Urothelium cell line (cell line): Measurements from ENCODE around the gene PSMG1.

Experiments used
- DNase-seq: peaks from one replicate; pipeline ENCODE4 v3.0.0; 2011; ENCODE audit warnings: low spot score, mixed read lengths
- FAIRE-seq: peaks from 2 replicates; lab custom pipeline; 2011; peaks lifted over from hg19 to GRCh38; lab: Jason Lieb, UNC

PSMG1 gene

DNA sequence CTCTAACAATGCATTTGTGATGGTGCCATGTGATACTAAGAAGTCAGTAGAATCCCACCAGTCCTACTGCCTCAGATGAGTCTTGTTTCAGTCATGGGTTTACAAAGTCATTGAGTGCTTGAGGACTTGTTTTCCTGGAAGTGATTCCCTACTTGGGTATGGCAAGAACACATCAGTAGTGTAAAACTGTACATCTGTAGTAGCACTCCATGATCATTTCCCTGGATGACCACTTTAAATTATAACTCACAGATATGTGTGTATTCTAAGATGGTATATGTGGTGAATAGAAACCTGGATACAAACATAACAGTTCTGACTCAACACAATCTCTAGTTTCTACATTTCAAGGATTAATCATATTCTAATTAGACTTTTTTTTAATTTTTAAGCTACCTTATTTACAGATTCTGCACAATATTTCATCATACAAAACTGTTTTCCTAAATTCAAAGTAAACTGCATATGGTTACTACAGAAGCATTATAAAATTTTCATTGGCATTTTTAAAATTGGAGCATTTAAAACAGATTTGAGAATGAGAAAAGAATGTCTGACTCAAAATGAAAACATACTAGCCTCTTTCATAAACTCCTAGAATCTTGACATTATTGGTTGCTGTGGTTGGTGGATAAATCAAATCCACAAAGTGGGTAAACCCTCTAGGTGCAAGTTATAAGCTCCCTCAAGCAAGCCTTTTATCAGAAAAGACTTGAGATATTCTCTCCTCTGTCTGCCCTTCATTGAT is 6.8 kb upstream of the PSMG1 start:
- FAIRE-seq: no peak
- DNase-seq: no peak

GRCh38 chr21:39188521-39189139 is 5.4 kb upstream of the PSMG1 start:
- FAIRE-seq (no peak), DNase-seq (no peak)

- DNase-seq: no peak
- FAIRE-seq: no peak
Observed at GRCh38 chr21:39187141-39187540, 3.9 kb upstream of the PSMG1 start.

GRCh38 chr21:39186676-39187075 is 3.4 kb upstream of the PSMG1 start:
- FAIRE-seq (no peak), DNase-seq (no peak)

DNA sequence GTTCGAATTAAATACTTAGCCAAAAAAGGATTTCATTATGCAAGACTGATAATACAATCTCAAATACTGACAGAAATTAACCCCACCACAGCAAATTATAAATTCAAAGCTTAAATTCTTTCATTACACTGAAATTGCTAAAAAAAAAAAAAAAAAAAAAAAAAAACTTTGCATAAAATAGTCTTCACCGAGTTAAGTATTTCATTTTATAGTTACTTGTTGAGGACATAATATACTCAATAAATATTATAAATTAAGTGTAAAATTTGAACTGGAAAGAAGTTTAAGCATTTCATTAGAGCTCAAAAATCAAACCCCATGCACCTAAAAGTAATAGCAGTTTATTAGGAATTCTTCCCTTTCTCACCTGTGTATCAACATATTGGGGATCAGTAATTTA is 1.9 kb upstream of the PSMG1 start:
- DNase-seq: no peak
- FAIRE-seq: no peak

DNA sequence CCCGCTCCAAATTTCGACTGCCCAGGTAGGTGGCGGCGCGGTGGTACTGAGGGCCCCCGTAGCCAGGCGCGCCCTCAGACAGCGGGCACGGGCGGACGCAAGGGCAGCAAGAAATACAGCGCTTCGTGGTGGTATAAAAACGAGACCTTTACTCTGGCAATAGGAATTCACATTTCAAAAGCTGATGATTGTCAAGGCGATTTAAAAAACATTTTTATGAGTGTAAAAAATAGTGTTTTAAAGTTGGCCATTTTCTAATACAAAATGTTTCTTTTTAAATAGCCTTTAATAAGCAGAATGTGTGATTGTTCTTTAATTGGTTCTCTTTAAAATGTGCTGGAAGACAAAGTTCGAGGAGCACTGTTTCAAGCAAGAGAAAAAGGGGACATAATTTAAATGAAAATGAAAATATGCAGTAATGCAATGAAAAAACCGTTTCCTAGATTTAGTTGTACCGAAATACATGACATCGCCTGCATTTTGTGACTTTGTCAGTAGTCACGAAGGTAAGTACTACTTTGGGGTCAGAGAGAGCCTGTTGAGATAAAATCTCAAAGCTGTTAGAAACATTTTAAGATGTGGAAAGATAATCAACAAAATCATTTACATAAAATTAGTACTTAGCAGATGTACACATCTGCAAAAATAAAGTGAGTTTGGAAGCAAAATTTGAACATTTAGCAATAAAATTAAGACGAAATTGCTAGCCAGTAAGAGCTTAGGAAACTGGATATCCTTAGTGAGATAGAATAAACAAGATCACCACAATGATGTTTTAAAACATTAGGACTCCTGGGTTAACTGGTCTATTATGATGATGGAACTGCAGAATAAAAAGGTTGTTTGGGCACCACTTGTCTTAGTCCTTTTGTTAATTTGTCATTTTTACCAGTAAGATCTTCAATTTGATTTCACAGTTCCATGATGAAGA is 1.1 kb upstream of the PSMG1 start:
- no peak for FAIRE-seq

GRCh38 chr21:39182484-39183271 is 573 bp downstream of the PSMG1 start:
- peak; percentile 1 for DNase-seq
- no peak for FAIRE-seq

More for the DNA sequence above, 1.1 kb upstream of the PSMG1 start:
- DNase-seq: no peak

GRCh38 chr21:39182016-39182415 is 1.2 kb downstream of the PSMG1 start:
- no peak for FAIRE-seq

DNA sequence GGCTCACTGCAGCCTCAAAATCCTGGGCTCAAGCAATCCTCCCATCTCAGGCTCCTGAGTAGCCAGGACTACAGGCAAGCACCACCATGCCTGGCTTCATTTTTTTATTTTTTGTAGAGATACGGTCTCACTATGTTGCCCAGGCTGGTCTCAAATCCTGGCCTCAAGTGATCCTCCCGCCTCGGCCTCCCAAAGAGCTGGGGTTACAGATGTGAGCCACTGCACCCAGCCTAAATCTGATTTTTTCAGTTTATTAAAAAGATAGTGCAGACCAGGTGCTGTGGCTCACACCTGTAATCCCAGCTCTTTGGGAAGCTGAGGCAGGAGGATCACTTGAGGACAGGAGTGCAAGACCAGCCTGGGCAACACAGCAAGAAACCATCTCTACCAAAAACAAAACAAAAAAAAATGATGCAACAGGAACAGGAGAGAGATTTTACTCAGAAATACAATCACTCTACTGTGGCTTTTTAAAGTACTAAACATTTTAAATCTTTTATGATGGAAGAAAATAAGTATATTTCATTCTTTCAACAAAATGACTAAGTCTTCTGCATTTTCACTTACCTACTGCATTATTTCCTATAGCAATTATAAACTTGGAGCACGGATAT is 1.9 kb downstream of the PSMG1 start:
- FAIRE-seq (no peak), DNase-seq (no peak)

More at GRCh38 chr21:39182016-39182415, 1.2 kb downstream of the PSMG1 start:
- DNase-seq: no peak

DNA sequence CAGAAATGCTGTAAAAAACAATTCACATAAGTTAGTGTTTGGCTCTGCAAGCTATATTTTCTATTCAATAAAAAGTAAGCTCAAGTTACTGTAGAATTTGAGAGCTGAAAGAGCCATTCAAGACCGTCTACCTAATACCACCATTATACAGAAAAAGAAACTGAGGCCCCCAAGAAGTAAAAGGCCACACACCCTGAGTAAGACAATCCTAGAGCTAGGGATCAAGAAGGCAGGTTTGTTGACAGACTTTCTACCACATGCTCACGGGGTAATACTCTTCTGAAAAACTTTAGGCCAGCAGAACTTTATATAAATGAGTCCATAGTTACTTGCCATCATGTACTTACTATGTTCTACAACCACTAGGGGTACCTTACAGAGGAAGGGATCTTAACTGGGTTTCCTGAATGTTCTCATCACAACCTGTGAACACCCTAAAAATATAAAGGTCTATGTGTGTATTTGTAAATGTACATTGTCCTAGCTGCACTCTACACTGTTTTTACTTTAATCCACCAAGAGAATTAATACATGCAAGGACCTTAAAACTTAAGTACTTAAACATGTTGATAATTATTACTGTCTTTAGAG is 2.7 kb downstream of the PSMG1 start:
- FAIRE-seq (no peak), DNase-seq (no peak)

DNA sequence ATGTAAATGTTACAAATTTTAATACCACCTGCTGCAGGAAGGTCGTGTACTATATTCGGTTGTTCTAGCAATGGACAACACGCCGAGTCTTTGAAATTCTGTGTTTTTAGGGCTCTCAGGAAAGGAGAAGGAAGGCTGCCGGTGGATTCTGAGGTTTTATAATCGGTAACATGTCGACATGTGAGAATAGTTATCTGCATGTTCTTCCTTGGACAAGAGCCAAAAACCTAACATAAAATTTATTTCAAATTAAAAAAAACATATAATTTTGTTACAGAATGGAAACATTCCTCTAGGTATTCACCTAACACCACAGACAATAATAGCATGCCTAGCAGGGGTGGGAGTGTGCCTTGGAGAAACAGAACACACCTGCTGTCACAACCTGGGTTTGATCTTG is 4.8 kb downstream of the PSMG1 start:
- DNase-seq: no peak
- FAIRE-seq: no peak

DNA sequence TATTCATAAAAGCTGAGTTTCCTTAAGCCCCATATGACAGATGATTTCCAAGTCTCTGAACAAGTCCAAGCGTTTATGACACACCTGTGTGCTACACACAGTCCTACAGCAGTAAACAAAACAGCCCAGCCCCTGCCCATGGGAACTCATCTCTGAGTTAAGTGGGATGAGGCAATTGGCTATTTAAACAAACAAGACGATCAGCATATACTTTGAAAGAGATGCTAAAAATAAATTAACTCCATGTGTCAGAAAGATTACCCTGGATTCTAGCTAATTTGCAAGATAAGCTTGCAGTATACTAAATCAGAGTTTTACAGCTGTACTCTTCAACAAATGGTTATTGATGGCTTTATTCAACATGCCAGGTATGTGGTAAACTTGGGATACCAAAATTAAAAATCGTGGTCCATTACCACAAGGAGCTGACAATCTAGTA is 7.0 kb downstream of the PSMG1 start:
- FAIRE-seq: no peak
- DNase-seq: no peak

GRCh38 chr21:39175665-39176064 is 7.6 kb downstream of the PSMG1 start:
- DNase-seq (no peak), FAIRE-seq (no peak)

- FAIRE-seq (no peak), DNase-seq (no peak)
Observed at GRCh38 chr21:39175154-39175553, 8.1 kb downstream of the PSMG1 start.

DNA sequence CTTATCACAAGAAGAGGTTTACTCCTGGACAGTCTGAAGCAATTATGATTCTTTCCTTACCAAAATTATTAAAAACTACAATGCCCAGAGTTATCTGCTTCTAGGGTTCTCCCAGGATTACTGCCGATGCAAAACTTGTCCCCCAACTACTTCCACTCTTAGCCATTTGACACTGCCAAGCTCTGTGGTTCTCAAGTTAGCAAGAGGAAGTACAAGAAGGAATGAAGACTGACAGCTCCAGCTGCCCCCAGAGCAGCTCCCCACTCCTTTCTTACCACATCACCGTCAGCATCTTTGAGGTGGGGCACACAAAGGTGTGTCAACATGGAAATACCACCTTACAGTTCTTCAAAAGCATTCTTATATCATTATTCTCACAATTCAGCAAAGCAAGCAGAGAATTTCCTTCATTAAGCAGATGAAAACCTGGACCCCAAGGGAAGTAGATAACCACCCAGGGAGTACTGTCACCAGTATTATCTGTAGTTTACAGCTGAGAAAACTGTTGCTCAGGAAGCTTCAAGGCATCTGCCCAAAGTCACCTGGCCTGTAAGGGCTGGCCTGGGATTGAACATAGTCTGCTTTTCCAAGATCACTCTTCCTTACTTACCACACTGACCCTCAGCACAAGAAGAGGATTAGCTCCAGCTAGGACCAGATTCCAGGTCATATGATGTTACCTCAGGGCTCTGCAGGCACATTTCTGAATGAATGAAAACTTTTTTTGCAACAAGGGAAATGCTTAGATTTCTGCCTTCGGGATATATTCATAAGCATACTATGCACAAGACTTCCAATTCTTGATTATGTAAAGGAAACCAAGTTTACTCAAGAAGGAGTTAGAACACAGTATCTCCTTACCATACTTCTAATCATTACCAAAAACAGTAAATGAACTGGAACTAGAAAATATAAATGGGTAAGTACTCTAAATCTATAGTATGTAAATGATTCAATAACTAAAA is 9.3 kb downstream of the PSMG1 start:
- FAIRE-seq (no peak), DNase-seq (no peak)

- FAIRE-seq: no peak
Observed at GRCh38 chr21:39169906-39170305, 13.3 kb downstream of the PSMG1 start.

GRCh38 chr21:39168800-39169199 is 14.5 kb downstream of the PSMG1 start:
- no peak for FAIRE-seq

More at GRCh38 chr21:39169906-39170305, 13.3 kb downstream of the PSMG1 start:
- no peak for DNase-seq

DNA sequence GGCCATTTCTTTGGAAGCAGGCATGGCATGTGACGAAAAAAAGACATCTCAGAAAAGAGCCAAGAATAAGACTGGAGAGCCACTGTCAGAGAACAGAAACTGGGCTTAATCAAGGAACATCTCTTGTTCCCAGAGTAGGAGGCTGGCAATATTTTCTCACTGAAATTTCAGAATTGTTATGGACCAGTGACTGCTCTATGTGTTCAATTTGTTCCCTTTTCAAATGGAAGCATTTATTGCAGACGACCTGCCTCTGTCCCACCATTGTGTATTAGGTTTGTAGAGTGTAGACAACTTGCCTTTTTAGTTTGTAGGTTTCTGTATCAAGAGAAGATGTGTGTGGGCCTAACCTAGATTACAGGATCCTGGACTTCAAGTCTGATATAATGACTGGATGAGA is 18.7 kb downstream of the PSMG1 start:
- no peak for DNase-seq
- FAIRE-seq: no peak

More at GRCh38 chr21:39168800-39169199, 14.5 kb downstream of the PSMG1 start:
- DNase-seq: no peak

DNA sequence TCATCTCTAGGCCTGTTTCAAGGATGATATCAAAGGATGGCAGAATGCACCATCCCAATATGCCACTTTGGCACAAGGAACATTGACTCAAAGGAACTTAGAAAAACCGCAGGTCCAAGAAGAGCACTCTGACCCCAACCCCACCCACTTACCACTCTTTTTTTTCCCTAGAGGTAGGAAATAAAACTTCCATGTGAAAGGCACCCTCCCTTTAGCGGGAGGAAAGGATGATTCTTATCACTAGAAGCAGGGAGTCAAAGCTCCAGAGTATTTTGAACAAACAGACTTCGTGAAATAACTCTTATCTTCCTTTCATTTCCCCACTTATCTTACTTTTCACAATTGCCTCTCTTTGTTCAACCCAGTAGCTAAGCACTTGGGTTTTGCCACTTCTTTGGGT is 22.2 kb downstream of the PSMG1 start:
- FAIRE-seq (no peak), DNase-seq (no peak)
